H1 (cell line): Measurements from ENCODE around the gene CPLANE2. TPM values are rescaled to one million over a fixed set of nuclear protein-coding genes. Genes with fewer than 3 reads are reported as not detected.

Source experiments
- CTCF ChIA-PET: fragments of 300-600 bp; sonication (Branson Sonifier 250); formaldehyde crosslinking; loops from one replicate; lab custom pipeline; 2021; ENCODE audit not compliant: partially characterized antibody; lab: Charles Lee
- POLR2A ChIA-PET: fragments of 300-600 bp; sonication (Branson Sonifier 250); formaldehyde crosslinking; loops from one replicate; lab custom pipeline; 2021; ENCODE audit warnings: inconsistent platforms; ENCODE audit not compliant: partially characterized antibody; lab: Charles Lee
- DNase-seq, 2 experiments: peaks; one replicate each; pipeline versions ENCODE4 v3.0.0 to v3.0.0-alpha.2; 2010 to 2022; ENCODE audit warnings: low spot score in 2 of 2, low read depth in 1 of 2, mixed read lengths in 1 of 2
- FAIRE-seq: peaks from 2 replicates; lab custom pipeline; 2011; peaks lifted over from hg19 to GRCh38; lab: Jason Lieb, UNC
- H2AFZ ChIP-seq: 2 replicates; pipeline ENCODE4 v1.8.1; 2012; ENCODE audit warnings: low read length, inconsistent platforms
- H2AK5ac ChIP-seq: 2 replicates; pipeline ENCODE4 v1.6.1; 2013; ENCODE audit warnings: low read depth, low read length
- H2BK120ac ChIP-seq: replicated peaks from 2 replicates; pipeline ENCODE3; 2013; ENCODE audit warnings: low read depth, low read length, inconsistent platforms
- H2BK12ac ChIP-seq: 2 replicates; pipeline ENCODE4 v1.6.1; 2013; ENCODE audit warnings: low read depth, low read length
- H2BK15ac ChIP-seq: 2 replicates; pipeline ENCODE4 v1.6.1; 2013; ENCODE audit warnings: low read length
- H2BK20ac ChIP-seq: 2 replicates; pipeline ENCODE4 v1.6.1; 2013; ENCODE audit warnings: low read length
- H2BK5ac ChIP-seq: 2 replicates; pipeline ENCODE4 v1.6.1; 2013; ENCODE audit warnings: low read depth, low read length
- H3K14ac ChIP-seq: 2 replicates; pipeline ENCODE4 v1.6.1; 2013; ENCODE audit warnings: inconsistent platforms; ENCODE audit not compliant: insufficient read length
- H3K18ac ChIP-seq: 2 replicates; pipeline ENCODE4 v1.6.1; 2013; ENCODE audit warnings: low read length; ENCODE audit errors: extremely low read depth
- H3K23ac ChIP-seq: 2 replicates; pipeline ENCODE4 v1.6.1; 2013; ENCODE audit warnings: inconsistent platforms; ENCODE audit not compliant: insufficient read length
- H3K23me2 ChIP-seq: 2 replicates; pipeline ENCODE4 v1.6.1; 2013; ENCODE audit warnings: low read depth, low read length
- H3K27ac ChIP-seq: 2 replicates; pipeline ENCODE4 v1.6.1; 2011; ENCODE audit warnings: low read depth, low read length, inconsistent platforms
- H3K27me3 ChIP-seq, 4 experiments: replicated peaks in 1 of 4; 1 replicate in 1 of 4; 2 replicates in 3 of 4; pipeline versions ENCODE4 v1.6.1 to v1.8.1; 2011 to 2013; ENCODE audit warnings: low read length in 3 of 4, mild to moderate bottlenecking in 3 of 4, inconsistent platforms in 2 of 4, mixed read lengths in 2 of 4, moderate library complexity in 1 of 4; ENCODE audit not compliant: control insufficient read depth in 3 of 4, insufficient read depth in 3 of 4; ENCODE audit errors: extremely low read depth in 1 of 4
- H3K36me3 ChIP-seq, 4 experiments: 2 replicates each; pipeline versions ENCODE4 v1.6.1 to v1.8.1; 2011 to 2013; ENCODE audit warnings: mild to moderate bottlenecking in 4 of 4, low read length in 3 of 4, moderate library complexity in 2 of 4, control low read depth in 1 of 4, inconsistent platforms in 1 of 4; ENCODE audit not compliant: insufficient read depth in 4 of 4, control insufficient read depth in 2 of 4
- H3K4ac ChIP-seq: replicated peaks from 2 replicates; pipeline ENCODE3; 2013; ENCODE audit warnings: low read length, low read depth, mixed read lengths, inconsistent platforms; ENCODE audit not compliant: insufficient read length
- H3K4me1 ChIP-seq, 4 experiments: replicated peaks in 1 of 4; 1 replicate in 1 of 4; 2 replicates in 3 of 4; pipeline versions ENCODE4 v1.6.1 to v1.8.1; 2011 to 2013; ENCODE audit warnings: low read length in 3 of 4, inconsistent platforms in 2 of 4, mixed read lengths in 1 of 4; ENCODE audit not compliant: insufficient read depth in 4 of 4, control insufficient read depth in 3 of 4
- H3K4me2 ChIP-seq, 2 experiments: 2 replicates each; pipeline versions ENCODE4 v1.6.1 to v1.8.1; 2011 to 2013; ENCODE audit warnings: low read depth in 2 of 2, low read length in 2 of 2, control low read depth in 1 of 2, inconsistent platforms in 1 of 2, mild to moderate bottlenecking in 1 of 2; ENCODE audit not compliant: insufficient read depth in 1 of 2
- H3K4me3 ChIP-seq, 4 experiments: fragments of 200-600, 300-600 bp in 1 of 4; sonication (generic), shearing (Covaris generic), sonication (Bioruptor Twin) in 1 of 4; 2 replicates each; pipeline versions ENCODE4 v1.5.1 to v1.8.1; 2011 to 2016; ENCODE audit warnings: low read length in 4 of 4, low read depth in 3 of 4, control low read depth in 2 of 4, inconsistent platforms in 2 of 4, mild to moderate bottlenecking in 2 of 4, mixed read lengths in 1 of 4, moderate library complexity in 1 of 4; ENCODE audit not compliant: insufficient read depth in 2 of 4; ENCODE audit errors: extremely low read depth in 1 of 4
- H3K56ac ChIP-seq: replicated peaks from 2 replicates; pipeline ENCODE3; 2013; ENCODE audit warnings: low read depth, mild to moderate bottlenecking, mixed read lengths, low read length, inconsistent platforms; ENCODE audit not compliant: insufficient read length
- H3K79me1 ChIP-seq: 2 replicates; pipeline ENCODE4 v1.6.1; 2013; ENCODE audit warnings: low read depth, low read length, control low read depth
- H3K79me2 ChIP-seq, 2 experiments: 2 replicates each; pipeline versions ENCODE4 v1.6.1 to v1.8.1; 2012 to 2013; ENCODE audit warnings: low read length in 2 of 2, mild to moderate bottlenecking in 2 of 2, inconsistent platforms in 1 of 2; ENCODE audit not compliant: insufficient read depth in 2 of 2, control insufficient read depth in 1 of 2
- H3K9ac ChIP-seq, 4 experiments: replicated peaks in 1 of 4; 1 replicate in 1 of 4; 2 replicates in 3 of 4; pipeline versions ENCODE4 v1.6.1 to v1.8.1; 2011 to 2013; ENCODE audit warnings: low read depth in 3 of 4, low read length in 3 of 4, control low read depth in 2 of 4, mild to moderate bottlenecking in 2 of 4, moderate library complexity in 2 of 4, inconsistent platforms in 1 of 4; ENCODE audit errors: extremely low read depth in 1 of 4
- H3K9me3 ChIP-seq, 2 experiments: 2 replicates each; pipeline versions ENCODE4 v1.6.1 to v1.8.1; 2012 to 2013; ENCODE audit warnings: mild to moderate bottlenecking in 2 of 2, moderate library complexity in 2 of 2, control low read depth in 1 of 2, inconsistent platforms in 1 of 2, low read depth in 1 of 2, low read length in 1 of 2, mixed read lengths in 1 of 2; ENCODE audit not compliant: insufficient read depth in 2 of 2
- H4K20me1 ChIP-seq, 2 experiments: replicated peaks in 1 of 2; 2 replicates each; pipeline versions ENCODE3 to v1.8.1; 2011 to 2013; ENCODE audit warnings: inconsistent platforms in 2 of 2, low read length in 2 of 2, mild to moderate bottlenecking in 1 of 2; ENCODE audit not compliant: insufficient read depth in 2 of 2, control insufficient read depth in 1 of 2
- H4K5ac ChIP-seq: 2 replicates; pipeline ENCODE4 v1.6.1; 2013; ENCODE audit warnings: low read length, low read depth, mixed read lengths, inconsistent platforms; ENCODE audit not compliant: insufficient read length
- H4K8ac ChIP-seq: 2 replicates; pipeline ENCODE4 v1.8.0; 2013; ENCODE audit warnings: mild to moderate bottlenecking, moderate library complexity, low read length, inconsistent platforms; ENCODE audit not compliant: insufficient read depth; ENCODE audit errors: extremely low read depth
- H4K91ac ChIP-seq: replicated peaks from 2 replicates; pipeline ENCODE3; 2013; ENCODE audit warnings: low read length, mixed read lengths, inconsistent platforms; ENCODE audit not compliant: insufficient read length
- CTBP2 ChIP-seq: IDR thresholded peaks from 2 replicates; pipeline ENCODE4 v1.7.0; 2011; ENCODE audit warnings: borderline replicate concordance, mild to moderate bottlenecking, moderate library complexity, mixed read lengths, low read length; ENCODE audit not compliant: insufficient read depth, insufficient read length
- CTCF ChIP-seq, 3 experiments: IDR thresholded peaks; 1 replicate in 2 of 3; 2 replicates in 1 of 3; pipeline versions ENCODE4 v1.5.1 to v1.6.1; 2011; ENCODE audit warnings: low read length in 3 of 3, mild to moderate bottlenecking in 3 of 3, inconsistent platforms in 2 of 3, low read depth in 1 of 3, moderate library complexity in 1 of 3; ENCODE audit not compliant: insufficient read depth in 1 of 3; ENCODE audit errors: control extremely low read depth in 1 of 3
- EP300 ChIP-seq, 2 experiments: IDR thresholded peaks; 1 replicate in 1 of 2; 2 replicates in 1 of 2; pipeline ENCODE4 v1.6.1; 2011 to 2012; ENCODE audit warnings: low read depth in 2 of 2, low read length in 2 of 2, mild to moderate bottlenecking in 2 of 2, borderline replicate concordance in 1 of 2, inconsistent platforms in 1 of 2, moderate library complexity in 1 of 2
- HDAC2 ChIP-seq, 2 experiments: fragments of 300-600 bp in 1 of 2; sonication (generic) in 1 of 2; IDR thresholded peaks; 2 replicates each; pipeline ENCODE4 v1.6.1; 2011 to 2012; ENCODE audit warnings: low read depth in 2 of 2, low read length in 2 of 2, mild to moderate bottlenecking in 2 of 2, moderate library complexity in 2 of 2, borderline replicate concordance in 1 of 2, inconsistent platforms in 1 of 2
- HDAC6 ChIP-seq: IDR thresholded peaks from one replicate; pipeline ENCODE4 v1.7.1; 2012; ENCODE audit warnings: low read depth, mild to moderate bottlenecking, inconsistent platforms, low read length, moderate library complexity
- KDM4A ChIP-seq: IDR thresholded peaks from one replicate; pipeline ENCODE4 v1.7.1; 2012; ENCODE audit warnings: low read depth, mild to moderate bottlenecking, moderate library complexity, low read length, inconsistent platforms; ENCODE audit not compliant: severe bottlenecking
- KDM5A ChIP-seq: fragments of 200-600 bp; IDR thresholded peaks from 2 replicates; pipeline ENCODE4 v1.7.1; 2012; ENCODE audit warnings: mild to moderate bottlenecking, low read length, inconsistent platforms, mixed read lengths
- RXRA ChIP-seq: IDR thresholded peaks from 2 replicates; pipeline ENCODE4 v1.6.1; 2011; ENCODE audit warnings: low read depth, mild to moderate bottlenecking, low read length, moderate library complexity; ENCODE audit not compliant: insufficient read depth
- SP1 ChIP-seq: IDR thresholded peaks from 2 replicates; pipeline ENCODE4 v1.6.1; 2011; ENCODE audit warnings: low read depth, low read length
- SRF ChIP-seq: IDR thresholded peaks from 2 replicates; pipeline ENCODE4 v1.6.1; 2011; ENCODE audit warnings: mild to moderate bottlenecking, low read depth, low read length, moderate library complexity
- SUZ12 ChIP-seq: fragments of 200-600 bp; sonication (generic); IDR thresholded peaks from 2 replicates; pipeline ENCODE4 v1.6.1; 2012; ENCODE audit warnings: mild to moderate bottlenecking, inconsistent platforms, low read length, moderate library complexity, mixed read lengths
- WGBS, 2 experiments: shearing (Covaris generic) in 1 of 2; methylation state at CpG; one replicate each; pipeline versions ENCODE4 v1.1.6 to v1.1.7; 2013 to 2015; ENCODE audit warnings: low lambda C conversion rate in 2 of 2, mixed read lengths in 2 of 2, inconsistent platforms in 1 of 2, low coverage in 1 of 2, missing lambda C conversion rate in 1 of 2; ENCODE audit not compliant: insufficient replicate concordance in 2 of 2, insufficient coverage in 1 of 2, insufficient read length in 1 of 2; ENCODE audit errors: extremely low coverage in 1 of 2, missing lambda C conversion rate in 1 of 2; 5-methylcytosine and 5-hydroxymethylcytosine counted together
- polyA plus RNA-seq, 7 experiments: library from polyadenylated mRNA; depleted of rRNA in 3 of 7; stranded (reverse) in 5 of 7; unstranded in 2 of 7; fragments of >200 nt in 5 of 7; fragments of 200-250 nt in 2 of 7; gene quantifications; 1 replicate in 5 of 7; 2 replicates in 1 of 7; 4 replicates in 1 of 7; pipeline versions ENCODE4 v1.2.1 to v1.2.3, GENCODE V29; 2011 to 2013; ENCODE audit warnings: missing spikeins in 2 of 7, mixed read lengths in 2 of 7
- total RNA-seq: library from RNA; stranded (reverse); fragmentation: NEBNext Ultra II Directional; extraction: Animal tissue kit (Norgen Biotek cat#: 25700); gene quantifications from 2 replicates; pipeline ENCODE4 v1.2.1, GENCODE V29; 2021

CPLANE2 gene
- total and polyA plus RNA-seq, 2 of the 8 experiments (the other 6 are each of a cell fraction or from before 2014, with no cell fraction given): 2.3 to 2.5 TPM

- Histone ChIP-seq H3K4me1 (no peaks in the 10 kb centered on the region), H3K4me2 (no peak overlapping the region), H2BK15ac (no peak overlapping the region), H3K18ac (no peak overlapping the region), H3K9me3 (no peaks in the 10 kb centered on the region), H4K5ac (no peak overlapping the region), H3K4ac (no peak overlapping the region), H4K20me1 (peaks cover 0 to 2% of the 10 kb centered on the region in 2 experiments), H3K79me1 (no peaks in the 10 kb centered on the region), H3K36me3 (no peaks in the 10 kb centered on the region), H4K8ac (no peak overlapping the region), H3K27ac (no peak overlapping the region), H3K9ac (no peak overlapping the region), H2AK5ac (no peak overlapping the region), H3K4me3 (no peak overlapping the region), H2BK20ac (no peak overlapping the region), H4K91ac (no peak overlapping the region), H2BK12ac (no peak overlapping the region), H3K27me3 (no peaks in the 10 kb centered on the region), H2BK120ac (no peak overlapping the region), H3K23ac (no peak overlapping the region), H3K79me2 (no peaks in the 10 kb centered on the region), H3K23me2 (no peaks in the 10 kb centered on the region; the same call in 1 of the 2 replicates), H3K56ac (no peak overlapping the region), H3K14ac (no peak overlapping the region), H2BK5ac (no peak overlapping the region), H2AFZ (no peak overlapping the region)
- DNase-seq (no peak), FAIRE-seq (no peak)
- ChIA-PET CTCF (interaction anchor here (0.6 to 1.3 kb wide), 6 partner anchors 8 to 1460 kb away, joined by 3 to 4 read pairs (median 3); no protein-coding TSS in a partner anchor), POLR2A (no interaction called here)
- 92% methylated on average over 2 of the region's 2 CpGs; no CpG with 5 or more reads in 1 of the 2 experiments for WGBS, 2 experiments
- TF ChIP-seq SUZ12: no peak
- no peak for TF ChIP-seq KDM4A
- no peak for TF ChIP-seq HDAC2 (IDR thresholded peaks at IDR 0.05; ENCODE audit: borderline replicate concordance in 1 of 2, low read depth in 2 of 2, low read length in 2 of 2)
- no peak for TF ChIP-seq CTBP2
- no peak for TF ChIP-seq SRF
- TF ChIP-seq KDM5A: no peak
- TF ChIP-seq RXRA: no peak
- TF ChIP-seq HDAC6: no peak
- TF ChIP-seq EP300 (IDR thresholded peaks at IDR 0.05; ENCODE audit: borderline replicate concordance in 1 of 2, low read depth in 2 of 2, low read length in 2 of 2): no peak
- TF ChIP-seq SP1: no peak
- no peak for TF ChIP-seq CTCF (IDR thresholded peaks at IDR 0.05; ENCODE audit: control extremely low read depth in 1 of 3, insufficient read depth in 1 of 3, low read depth in 1 of 3, low read length in 3 of 3)
Measured at GRCh38 chr1:16281765-16282164, 44.8 kb upstream of the CPLANE2 start.
